GM12891 (cell line): ENCODE measurements around the gene CTDSPL.

Source experiments
- DNase-seq: peaks from one replicate; pipeline ENCODE4 v3.0.0; 2011; ENCODE audit warnings: low spot score; ENCODE audit not compliant: insufficient read length
- FAIRE-seq: peaks from 2 replicates; lab custom pipeline; 2011; peaks lifted over from hg19 to GRCh38; lab: Jason Lieb, UNC
- PAX5 ChIP-seq: IDR thresholded peaks from 2 replicates; pipeline ENCODE4 v1.6.1; 2011; ENCODE audit warnings: low read length, moderate library complexity, mild to moderate bottlenecking; ENCODE audit not compliant: insufficient read depth, severe bottlenecking
- POLR2A ChIP-seq: IDR thresholded peaks from 2 replicates; pipeline ENCODE4 v1.6.1; 2011; ENCODE audit warnings: low read depth, low read length, control low read depth
- POLR2AphosphoS5 ChIP-seq: IDR thresholded peaks from 2 replicates; pipeline ENCODE4 v1.6.1; 2011; ENCODE audit warnings: low read depth, low read length, control low read depth
- POU2F2 ChIP-seq: IDR thresholded peaks from 2 replicates; pipeline ENCODE4 v1.6.1; 2011; ENCODE audit warnings: low read depth, mild to moderate bottlenecking, control low read depth, low read length, moderate library complexity
- SPI1 ChIP-seq: IDR thresholded peaks from 2 replicates; pipeline ENCODE4 v1.6.1; 2011; ENCODE audit warnings: low read depth, low read length, control low read depth
- TAF1 ChIP-seq: IDR thresholded peaks from 2 replicates; pipeline ENCODE4 v1.6.1; 2011; ENCODE audit warnings: low read depth, low read length, control low read depth

Gene CTDSPL

DNA sequence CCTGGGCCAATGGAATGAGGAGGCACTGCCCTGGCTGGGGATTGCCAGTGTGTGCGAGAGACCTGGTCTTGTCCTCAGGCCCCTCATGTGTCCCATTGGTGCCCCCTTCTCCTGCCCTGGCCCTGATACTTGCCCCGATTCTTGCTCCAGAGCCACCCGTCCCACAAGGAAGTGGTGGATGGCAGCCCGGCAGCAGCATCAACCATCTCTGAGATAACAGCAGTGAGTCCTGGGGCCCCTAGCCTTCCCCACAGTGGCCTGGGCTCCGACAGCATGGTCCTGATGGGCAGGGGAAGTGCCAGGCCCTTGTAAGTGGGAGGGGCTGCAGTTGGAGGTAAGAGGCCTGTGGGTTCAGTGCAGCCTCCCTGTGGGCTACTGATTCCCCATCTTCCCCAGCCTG, 144.4 kb downstream of the CTDSPL start:
- TF ChIP-seq PAX5: no peak
- TF ChIP-seq TAF1: no peak
- no peak for TF ChIP-seq POLR2AphosphoS5
- no peak for TF ChIP-seq POU2F2
- TF ChIP-seq POLR2A: no peak
- TF ChIP-seq SPI1: no peak
- DNase-seq: no peak
- no peak for FAIRE-seq

DNA sequence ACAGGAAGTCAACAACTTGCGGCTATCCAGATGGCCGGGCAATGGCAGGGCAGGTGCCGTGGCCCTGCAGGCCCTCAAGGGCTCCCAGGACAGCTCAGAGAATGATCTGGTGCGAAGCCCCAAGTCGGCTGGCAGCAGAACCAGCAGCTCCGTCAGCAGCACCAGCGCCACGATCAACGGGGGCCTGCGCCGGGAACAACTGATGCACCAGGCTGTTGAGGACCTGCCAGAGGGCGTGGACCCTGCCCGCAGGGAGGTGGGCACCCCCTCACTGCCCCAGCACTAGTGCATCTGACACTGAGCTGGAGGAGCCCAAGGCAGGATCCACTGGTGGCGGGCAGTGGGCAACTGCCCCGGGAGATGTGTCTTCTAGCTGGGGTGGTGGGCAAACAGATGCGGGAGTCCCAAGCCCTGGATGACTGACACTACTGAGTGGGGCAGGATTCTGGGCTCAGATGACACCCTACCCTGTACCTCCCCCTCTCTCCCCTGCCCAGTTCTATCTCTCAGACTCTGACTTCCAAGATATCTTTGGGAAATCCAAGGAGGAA, 144.8 kb downstream of the CTDSPL start:
- TF ChIP-seq TAF1 (no peak), POU2F2 (no peak), PAX5 (no peak), POLR2A (no peak)
- DNase-seq: no peak
- FAIRE-seq: no peak

DNA sequence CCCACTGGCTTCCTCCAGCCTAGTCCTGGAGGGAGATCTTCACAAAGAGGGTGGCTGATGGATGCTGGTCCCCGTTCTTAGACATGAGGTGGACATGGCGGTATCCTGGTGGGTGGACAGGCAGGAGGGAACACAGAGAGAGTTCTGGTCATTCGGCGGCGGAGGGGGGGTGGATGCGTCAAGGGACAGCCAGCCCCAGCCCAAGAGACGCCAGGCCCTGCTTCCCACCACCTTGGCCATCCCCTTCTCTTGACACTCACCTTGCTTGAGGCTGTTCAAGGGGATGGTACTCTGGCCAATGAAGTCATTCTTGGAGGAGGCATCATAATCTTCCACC, 146.0 kb downstream of the CTDSPL start:
- DNase-seq (no peak), FAIRE-seq (no peak)
- no peak for TF ChIP-seq POU2F2
- TF ChIP-seq TAF1: no peak
- TF ChIP-seq SPI1: no peak
- TF ChIP-seq PAX5: no peak
- TF ChIP-seq POLR2A: no peak
- TF ChIP-seq POLR2AphosphoS5: no peak

DNA sequence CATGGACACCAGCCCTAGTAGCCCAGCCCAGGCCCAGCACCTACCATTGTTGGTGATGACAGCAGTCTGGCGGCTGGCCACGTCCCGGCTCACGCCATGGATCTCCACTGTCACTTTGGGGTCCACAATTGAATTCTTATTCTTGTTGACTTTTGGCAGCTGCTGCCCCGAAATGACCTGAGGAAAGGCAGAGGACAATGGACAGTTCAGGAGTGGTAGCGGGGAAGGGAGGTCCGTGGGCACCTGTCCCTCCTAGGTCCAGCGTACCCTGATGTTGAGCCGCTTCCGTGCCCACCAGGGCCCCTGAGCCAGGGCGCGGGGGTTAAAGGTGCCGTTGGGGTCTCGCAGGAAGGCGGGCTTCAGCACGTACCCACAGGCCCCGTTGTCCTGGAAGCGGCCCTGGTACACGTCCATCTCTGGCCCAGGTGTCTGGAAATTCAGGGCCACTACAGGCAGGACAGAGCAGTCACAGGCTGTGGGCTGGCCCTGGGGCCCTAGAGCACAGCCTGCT, 146.6 kb downstream of the CTDSPL start:
- TF ChIP-seq TAF1 (no peak), SPI1 (no peak), POU2F2 (no peak), PAX5 (no peak), POLR2AphosphoS5 (no peak), POLR2A (no peak)
- no peak for FAIRE-seq
- DNase-seq: no peak

DNA sequence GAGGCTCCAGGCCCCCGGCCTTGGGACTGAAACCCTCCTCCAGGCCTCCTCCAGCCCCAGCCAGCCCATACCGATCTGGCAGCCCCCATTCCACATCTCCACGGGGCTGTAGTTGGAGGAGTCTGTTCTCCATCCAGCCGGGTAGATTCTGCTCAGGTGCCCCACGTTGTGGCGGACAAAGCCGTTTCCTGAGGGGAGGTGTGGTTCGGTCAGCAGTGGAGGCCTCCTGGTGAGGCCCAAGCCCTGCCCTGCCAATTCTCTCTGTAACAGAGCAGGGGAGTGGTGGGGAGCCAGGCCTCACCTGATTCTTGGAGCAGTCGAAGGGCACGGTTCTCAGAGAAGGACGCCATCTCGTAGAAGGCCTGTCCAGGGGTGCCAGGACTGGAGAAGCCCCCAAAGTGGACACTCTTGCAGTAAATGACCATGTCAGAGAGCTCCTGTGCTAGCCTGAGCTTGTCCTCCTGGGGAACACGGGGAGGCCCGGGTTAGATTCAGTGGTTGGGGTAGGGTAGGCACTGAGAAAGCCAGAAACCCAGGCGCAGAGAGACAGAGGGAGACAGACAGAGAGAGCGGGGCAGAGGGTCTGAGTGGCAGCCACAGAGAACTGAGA, 147.4 kb downstream of the CTDSPL start:
- FAIRE-seq: no peak
- no peak for DNase-seq
- no peak for TF ChIP-seq POLR2A
- no peak for TF ChIP-seq SPI1
- TF ChIP-seq POU2F2: no peak
- TF ChIP-seq TAF1: no peak
- no peak for TF ChIP-seq PAX5
- TF ChIP-seq POLR2AphosphoS5: no peak

DNA sequence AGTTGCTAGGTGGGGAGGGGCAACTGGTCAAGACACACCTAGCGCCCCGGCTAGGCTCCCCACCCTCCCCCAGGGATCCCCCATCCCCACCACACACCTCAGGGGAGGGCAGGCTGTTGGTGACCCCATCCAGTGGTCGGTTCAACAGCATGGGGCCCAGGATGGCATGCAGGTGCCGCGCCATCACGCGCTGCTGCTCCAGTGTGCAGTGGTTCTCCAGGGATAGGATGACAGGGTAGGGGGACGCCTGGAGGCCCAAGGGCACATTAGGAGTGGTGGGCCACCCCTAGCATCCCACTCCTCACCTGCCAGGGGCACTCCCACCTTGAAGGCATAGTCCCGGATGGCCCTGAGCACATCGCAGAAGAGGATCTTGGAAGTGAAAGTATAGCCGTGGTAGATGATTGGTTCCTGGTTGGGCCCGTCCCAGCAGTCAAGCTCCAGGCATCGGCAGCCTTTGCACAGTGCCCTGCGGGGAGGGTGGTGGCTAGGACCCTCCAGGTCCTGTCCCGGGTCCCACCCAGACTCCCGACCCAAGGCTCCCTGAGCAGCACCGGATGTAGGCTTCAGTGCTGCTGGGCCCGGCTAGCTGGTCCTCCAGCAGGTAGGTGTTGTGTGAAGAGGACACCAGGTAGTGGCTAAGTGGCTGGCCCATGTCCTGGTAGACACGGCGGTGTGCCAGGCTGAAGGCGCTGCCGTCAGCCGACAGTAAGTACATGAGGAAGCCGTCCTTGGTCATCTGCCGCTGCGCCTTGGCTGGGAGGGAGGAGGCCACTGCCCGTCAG, 148.3 kb downstream of the CTDSPL start:
- FAIRE-seq: no peak
- no peak for TF ChIP-seq SPI1
- no peak for TF ChIP-seq PAX5
- no peak for TF ChIP-seq TAF1
- TF ChIP-seq POLR2A: no peak
- no peak for TF ChIP-seq POU2F2
- TF ChIP-seq POLR2AphosphoS5: no peak
- DNase-seq: no peak

DNA sequence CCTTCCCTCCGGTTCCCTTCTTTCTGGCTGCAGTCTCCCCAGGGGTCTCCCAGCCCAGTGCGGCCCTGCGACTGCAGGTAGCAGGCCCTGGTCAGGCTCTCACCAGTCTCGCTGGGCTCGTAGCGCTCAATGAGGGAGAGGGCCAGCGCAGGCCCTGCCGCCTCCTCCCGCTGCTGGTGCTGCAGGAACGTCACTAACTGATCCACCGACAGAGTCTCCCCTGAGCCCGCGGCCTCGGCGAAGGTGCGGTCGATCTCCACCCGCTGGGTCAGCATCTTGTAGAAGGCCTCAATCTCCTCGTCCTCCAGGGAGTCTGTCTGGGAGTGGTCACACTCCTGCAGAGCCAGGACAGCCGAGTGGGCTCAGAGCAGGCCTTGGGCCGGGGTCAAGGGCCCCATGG, 149.4 kb downstream of the CTDSPL start:
- DNase-seq (no peak), FAIRE-seq (no peak)
- TF ChIP-seq POLR2AphosphoS5 (no peak), SPI1 (no peak), TAF1 (no peak), POU2F2 (no peak), POLR2A (no peak), PAX5 (no peak)

DNA sequence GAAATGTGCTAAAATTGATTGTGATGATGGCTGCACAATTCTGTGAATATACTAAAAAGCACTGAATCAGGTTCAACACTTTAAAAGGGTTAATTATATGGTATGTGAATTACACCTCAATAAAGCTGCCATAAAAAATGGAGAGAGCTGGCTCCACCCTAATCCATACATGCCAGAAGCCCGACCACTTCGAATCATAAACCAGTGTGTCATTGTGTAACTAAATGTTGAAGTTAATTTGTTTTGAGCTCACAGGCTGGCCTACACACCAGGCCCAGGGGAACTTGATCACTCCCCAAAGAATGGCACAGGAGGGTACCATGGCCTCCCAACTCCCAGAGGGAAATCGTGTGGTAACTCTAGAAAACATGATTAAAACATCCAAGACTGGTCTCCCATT, 153.8 kb downstream of the CTDSPL start:
- no peak for FAIRE-seq
- no peak for TF ChIP-seq PAX5
- TF ChIP-seq POLR2A: no peak
- TF ChIP-seq POLR2AphosphoS5: no peak
- TF ChIP-seq POU2F2: no peak
- no peak for TF ChIP-seq TAF1
- TF ChIP-seq SPI1: no peak
- no peak for DNase-seq

DNA sequence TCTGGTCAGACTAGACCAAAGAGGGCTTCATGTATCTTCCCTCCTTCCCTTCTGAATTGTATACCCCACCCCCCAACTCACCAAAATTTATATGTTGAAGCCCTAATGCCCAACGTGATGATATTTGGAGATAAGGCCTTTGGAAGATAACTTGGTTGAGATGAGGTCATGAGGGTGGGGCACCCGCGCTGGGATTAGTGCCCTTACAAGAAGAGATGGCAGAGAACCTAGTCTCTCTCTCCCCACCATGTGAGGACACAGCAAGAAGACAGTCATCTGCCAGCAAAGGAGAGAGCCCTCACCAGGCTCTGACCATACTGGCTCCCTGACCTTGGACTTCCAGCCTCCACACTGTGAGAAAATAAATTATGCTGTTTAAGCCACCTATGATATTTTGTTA, 154.3 kb downstream of the CTDSPL start:
- FAIRE-seq (no peak), DNase-seq (no peak)
- TF ChIP-seq POLR2A (no peak), PAX5 (no peak), SPI1 (no peak)

DNA sequence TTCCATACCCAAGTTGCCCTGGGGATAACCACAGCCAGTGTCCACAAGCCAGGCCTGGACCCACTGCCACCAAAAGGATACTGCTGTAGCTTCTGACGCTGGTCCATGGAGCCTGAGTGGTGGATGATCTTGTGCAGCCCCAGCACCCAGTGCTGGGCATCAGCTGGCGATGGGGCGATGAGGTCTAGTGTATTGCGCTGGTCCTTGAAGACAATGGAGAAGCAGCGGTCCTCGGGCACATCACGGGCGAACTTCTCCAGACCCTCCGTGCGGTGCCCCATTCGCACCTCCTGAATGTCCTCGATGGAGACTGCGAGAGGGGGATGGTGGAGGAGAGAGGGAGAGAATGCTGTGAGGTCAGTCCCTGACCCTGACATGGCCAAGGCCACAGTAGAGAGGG, 154.7 kb downstream of the CTDSPL start:
- no peak for FAIRE-seq
- TF ChIP-seq SPI1 (no peak), PAX5 (no peak), TAF1 (no peak), POLR2AphosphoS5 (no peak), POLR2A (no peak), POU2F2 (no peak)
- no peak for DNase-seq

DNA sequence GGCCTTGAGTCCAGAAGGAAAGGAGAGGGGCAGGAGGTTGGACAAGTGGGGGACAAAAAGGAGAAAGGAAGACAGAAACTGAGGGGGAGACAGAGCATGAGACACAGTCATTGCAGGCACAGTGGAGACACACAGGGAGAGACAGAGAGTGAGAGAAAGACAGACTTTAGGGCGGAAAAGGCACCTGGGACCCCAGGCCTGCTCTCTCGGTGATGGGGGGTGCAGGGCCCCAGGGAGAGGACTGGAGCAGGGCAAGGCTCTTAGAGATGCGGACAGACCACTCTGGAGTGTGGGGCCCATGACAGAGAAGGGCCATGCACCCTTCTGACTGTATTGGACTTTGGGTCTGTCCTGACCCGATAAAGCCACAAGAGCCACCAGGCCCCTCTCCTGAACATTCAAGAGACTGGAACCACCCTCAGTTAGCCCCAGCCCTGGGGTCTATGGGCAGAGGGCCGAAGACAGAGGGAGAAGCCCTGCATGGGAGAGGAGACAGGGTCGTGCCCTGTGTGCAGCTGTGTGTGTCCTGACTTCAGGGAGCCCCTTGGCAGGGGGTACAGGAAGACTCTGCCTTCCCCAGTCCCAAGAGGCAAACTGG, 155.3 kb downstream of the CTDSPL start:
- TF ChIP-seq TAF1 (no peak), PAX5 (no peak), POU2F2 (no peak), POLR2A (no peak), SPI1 (no peak), POLR2AphosphoS5 (no peak)
- DNase-seq: no peak
- no peak for FAIRE-seq
